PFSK-1 (cell line): Measurements from ENCODE around the gene LRRC3.

Experiments
- POLR2AphosphoS5 ChIP-seq: IDR thresholded peaks from 2 replicates; pipeline ENCODE4 v1.6.1; 2012; ENCODE audit warnings: low read depth, mild to moderate bottlenecking, control low read depth, low read length, moderate library complexity
- SIN3A ChIP-seq: IDR thresholded peaks from 2 replicates; pipeline ENCODE4 v1.6.1; 2012; ENCODE audit warnings: mild to moderate bottlenecking, low read length, moderate library complexity, borderline replicate concordance; ENCODE audit not compliant: insufficient read depth
- TAF1 ChIP-seq: IDR thresholded peaks from 2 replicates; pipeline ENCODE4 v1.6.1; 2012; ENCODE audit warnings: low read length, control low read depth, borderline replicate concordance; ENCODE audit not compliant: insufficient read depth
- TF ChIP-seq, protein P1 (sequence below), 2 experiments: IDR thresholded peaks; 2 replicates each; pipeline versions ENCODE4 v1.6.1 to v1.8.0; 2011 to 2012; ENCODE audit warnings: low read depth in 2 of 2, low read length in 2 of 2, control low read depth in 1 of 2, inconsistent platforms in 1 of 2, mild to moderate bottlenecking in 1 of 2, moderate library complexity in 1 of 2; ENCODE audit not compliant: insufficient read depth in 1 of 2

DNA sequence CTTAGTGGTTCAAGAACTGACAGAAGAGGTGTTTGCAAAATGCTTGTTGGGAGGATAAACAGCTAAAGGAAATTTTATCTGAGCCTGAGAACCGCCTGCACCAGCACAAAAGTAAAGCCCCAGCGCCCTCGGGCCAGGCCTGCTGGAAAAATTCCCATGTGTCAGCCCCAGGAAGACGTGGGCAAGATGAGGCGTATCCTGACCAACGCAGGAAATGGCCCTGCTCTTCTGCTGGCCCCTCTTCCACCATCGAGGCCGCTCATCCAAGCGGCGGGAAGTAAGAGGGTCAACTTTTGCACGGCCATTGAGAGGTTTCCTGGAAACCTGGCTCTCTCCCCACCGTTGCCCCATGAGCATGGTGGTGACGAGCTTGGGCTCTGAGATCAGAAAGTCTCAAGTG lies 39.6 kb downstream of the LRRC3 start:
- TF ChIP-seq TAF1: no peak
- TF ChIP-seq, protein P1, sequence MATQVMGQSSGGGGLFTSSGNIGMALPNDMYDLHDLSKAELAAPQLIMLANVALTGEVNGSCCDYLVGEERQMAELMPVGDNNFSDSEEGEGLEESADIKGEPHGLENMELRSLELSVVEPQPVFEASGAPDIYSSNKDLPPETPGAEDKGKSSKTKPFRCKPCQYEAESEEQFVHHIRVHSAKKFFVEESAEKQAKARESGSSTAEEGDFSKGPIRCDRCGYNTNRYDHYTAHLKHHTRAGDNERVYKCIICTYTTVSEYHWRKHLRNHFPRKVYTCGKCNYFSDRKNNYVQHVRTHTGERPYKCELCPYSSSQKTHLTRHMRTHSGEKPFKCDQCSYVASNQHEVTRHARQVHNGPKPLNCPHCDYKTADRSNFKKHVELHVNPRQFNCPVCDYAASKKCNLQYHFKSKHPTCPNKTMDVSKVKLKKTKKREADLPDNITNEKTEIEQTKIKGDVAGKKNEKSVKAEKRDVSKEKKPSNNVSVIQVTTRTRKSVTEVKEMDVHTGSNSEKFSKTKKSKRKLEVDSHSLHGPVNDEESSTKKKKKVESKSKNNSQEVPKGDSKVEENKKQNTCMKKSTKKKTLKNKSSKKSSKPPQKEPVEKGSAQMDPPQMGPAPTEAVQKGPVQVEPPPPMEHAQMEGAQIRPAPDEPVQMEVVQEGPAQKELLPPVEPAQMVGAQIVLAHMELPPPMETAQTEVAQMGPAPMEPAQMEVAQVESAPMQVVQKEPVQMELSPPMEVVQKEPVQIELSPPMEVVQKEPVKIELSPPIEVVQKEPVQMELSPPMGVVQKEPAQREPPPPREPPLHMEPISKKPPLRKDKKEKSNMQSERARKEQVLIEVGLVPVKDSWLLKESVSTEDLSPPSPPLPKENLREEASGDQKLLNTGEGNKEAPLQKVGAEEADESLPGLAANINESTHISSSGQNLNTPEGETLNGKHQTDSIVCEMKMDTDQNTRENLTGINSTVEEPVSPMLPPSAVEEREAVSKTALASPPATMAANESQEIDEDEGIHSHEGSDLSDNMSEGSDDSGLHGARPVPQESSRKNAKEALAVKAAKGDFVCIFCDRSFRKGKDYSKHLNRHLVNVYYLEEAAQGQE (IDR thresholded peaks at IDR 0.05; ENCODE audit: insufficient read depth in 1 of 2, low read depth in 2 of 2, low read length in 2 of 2): no peak
- TF ChIP-seq SIN3A: no peak
- no peak for TF ChIP-seq POLR2AphosphoS5
